ENCODE data around the gene NAA30.

NAA30 gene

DNA sequence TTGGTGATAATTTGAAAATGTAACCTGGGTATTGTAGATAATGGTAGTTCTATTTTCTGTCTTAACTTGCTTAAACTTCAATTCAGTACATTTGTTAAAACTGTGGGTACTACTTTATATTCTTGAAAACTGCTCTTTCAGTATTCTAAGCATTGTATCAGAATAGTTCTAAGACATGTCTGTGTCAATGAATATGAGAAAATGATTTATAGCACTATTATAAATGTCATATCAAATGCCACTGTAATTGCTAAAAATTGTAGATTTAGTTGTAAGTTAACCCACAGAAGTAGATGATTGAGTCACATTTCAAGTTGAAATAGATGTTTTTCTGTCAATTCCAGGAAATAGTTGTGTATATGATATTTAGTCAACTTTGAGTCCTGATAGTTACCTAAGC is 2.4 kb downstream of the NAA30 start:
- DNase-seq (ENCODE audit: low read depth in 2 of 2): no peak

DNA sequence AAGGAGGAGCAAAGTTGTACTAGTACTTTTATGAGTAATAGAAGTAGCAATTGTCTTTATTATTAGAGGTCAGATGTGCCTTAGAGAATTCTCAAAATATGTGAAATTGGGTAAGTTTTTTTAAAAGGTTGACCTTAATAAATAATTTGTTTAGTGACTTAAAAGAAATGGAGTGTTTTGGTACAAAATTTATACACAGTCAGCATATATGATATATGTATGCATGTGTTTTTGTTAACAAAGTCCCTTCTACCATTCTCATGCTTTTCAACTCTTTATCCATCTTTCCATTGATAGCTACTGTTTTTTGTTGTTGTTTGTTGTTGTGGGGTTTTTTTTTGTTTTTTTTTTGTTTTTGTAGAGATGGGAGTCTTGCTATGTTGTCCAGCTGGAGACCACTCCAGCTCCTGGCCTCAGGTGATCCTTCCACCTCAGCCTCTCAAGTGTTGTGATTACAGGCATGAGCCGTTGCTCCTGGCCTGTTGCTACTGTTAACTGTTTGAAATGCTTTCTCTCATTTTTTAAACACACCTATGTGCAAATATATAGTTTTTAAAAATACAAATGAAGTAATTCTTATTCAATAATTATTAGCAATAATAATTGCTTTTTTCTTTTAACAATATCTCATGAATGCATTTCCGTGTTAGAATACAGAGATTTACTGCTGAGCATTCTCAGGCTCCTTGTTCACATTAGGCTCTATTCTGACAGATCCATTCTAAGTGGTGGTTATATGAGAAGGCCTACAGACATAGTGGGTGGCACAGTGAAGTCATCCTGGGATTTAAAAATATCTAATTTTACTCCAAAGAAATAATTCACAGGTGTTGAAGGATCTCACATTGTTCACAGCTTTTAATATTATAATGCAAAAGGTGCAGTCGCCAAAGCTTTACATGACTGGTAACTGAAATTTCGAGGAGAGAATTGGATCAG is 10.4 kb downstream of the NAA30 start:
- DNase-seq (ENCODE audit: low read depth in 2 of 2): no peak

DNA sequence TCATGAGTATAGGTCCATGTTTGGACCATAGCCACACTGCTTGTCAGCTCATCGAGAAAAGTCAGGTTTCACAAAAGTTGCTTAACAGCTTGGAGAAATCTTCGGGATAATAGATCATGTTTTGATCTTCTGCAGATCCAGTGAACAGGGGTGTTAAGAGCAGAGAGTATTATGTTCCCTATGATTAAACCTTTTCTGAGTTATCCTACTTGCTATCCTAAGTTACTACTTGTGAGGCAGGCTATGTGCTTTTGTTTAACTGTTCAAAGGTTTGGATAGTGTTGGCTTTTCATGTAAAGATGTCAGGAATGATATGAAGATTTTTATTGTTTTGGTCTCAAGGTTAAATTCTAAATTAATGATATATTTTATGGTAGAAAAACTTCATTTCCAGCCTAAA is 11.1 kb downstream of the NAA30 start:
- no peak for DNase-seq (ENCODE audit: low read depth in 2 of 2)

DNA sequence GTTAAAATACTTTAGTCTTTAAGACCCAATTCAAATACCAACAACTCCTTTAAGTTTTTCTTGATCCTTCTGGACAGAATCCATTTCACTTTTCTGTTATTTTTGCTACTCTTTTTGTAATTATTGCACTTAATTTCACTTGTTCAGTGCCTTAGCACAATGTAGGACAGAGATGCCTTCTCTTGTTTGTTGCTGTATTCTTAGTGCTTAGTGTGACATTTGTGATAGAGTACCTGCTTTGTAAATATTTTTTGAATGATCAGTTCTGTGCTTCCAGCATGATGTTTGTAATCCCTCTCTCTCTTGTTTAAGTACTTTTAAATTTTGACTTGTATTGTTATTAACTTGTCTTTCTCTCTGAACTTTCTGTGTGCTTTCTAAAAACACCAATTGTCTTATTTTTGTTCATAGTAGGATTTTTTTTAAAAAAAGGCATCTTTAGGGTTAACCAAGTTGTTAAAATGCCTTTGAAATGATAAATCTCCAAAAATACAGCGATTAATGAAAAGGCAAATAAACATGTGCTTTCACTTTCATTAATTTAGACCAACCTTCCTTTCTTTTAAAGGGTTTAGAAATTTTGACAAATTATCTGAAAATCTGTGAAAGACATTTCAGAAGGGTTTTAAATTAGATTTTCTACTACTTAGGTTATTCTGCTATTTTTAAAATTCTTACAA is 11.9 kb downstream of the NAA30 start:
- DNase-seq (ENCODE audit: low read depth in 2 of 2): no peak

DNA sequence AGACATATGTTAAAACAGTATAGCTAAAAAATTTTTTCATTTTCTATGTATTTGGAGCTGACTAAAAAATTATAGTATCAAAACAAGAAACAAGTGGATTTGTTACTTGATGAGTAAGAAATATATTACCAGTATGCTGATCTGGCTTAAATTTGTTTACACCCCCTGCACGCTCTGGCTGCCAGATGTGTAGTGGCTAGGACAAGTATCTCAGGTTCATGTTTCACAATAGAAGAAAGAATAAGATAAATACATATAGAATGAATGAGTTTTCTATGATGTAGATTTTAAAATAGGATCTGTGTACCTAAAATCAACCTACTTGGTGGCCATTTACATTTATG is 13.1 kb downstream of the NAA30 start:
- no peak for DNase-seq (ENCODE audit: low read depth in 2 of 2)

DNA sequence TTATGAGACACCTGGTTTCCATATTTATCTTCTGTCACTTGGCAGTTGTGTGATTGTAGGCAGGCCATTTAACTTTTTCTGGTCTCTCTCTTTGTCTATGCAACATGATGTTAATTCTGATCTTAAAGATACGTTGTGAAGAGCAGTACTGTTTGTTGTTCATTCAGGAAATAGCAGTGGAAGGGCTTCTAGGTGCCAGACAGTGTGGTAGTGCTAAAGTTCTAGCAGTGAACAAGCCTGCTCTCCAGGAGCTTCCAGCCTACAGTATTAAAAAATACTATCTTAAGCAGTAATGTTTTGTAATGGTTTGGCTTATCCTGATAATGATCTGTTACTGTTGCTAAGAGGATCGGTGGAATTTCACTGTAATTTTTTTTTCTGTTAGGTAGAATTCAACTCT is 15.2 kb downstream of the NAA30 start:
- no peak for DNase-seq (ENCODE audit: low read depth in 2 of 2)

DNA sequence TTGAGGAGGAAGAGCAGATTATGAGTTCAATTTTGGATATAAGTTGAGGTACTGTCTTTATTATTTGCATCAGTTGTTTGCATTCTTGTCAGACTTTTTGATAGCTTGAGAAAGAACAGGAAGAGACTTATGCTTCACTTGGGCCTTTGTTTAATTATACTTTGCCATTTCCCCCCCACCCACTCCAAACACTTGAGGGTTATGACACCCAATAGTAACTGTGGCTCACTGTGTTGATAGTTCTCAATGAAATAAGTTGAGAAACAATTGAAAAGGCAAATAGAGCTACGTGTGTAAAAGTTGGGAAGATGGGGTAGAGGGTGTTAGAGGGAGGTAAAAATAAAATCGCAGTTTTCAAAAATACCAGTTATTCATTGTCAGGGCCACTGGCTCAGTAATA is 17.7 kb downstream of the NAA30 start:
- no peak for DNase-seq (ENCODE audit: low read depth in 2 of 2)

DNA sequence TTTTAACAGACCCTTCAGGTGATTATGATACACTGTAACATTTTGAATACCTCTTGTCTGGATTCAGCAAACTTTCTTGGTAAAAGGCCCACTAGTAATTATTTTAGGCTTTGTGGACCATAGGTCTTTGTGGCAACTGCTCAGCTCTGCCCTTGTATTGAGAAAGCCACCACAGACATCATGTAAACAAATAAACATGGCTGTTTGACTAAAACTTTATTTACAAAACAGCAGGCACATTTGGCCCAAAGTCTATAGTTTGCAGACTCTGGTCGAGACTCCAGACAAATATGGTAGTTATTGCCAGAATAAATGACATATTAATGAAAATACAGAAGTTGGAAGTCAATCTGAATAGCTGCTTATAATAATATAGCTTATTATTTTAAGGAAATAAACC is 18.2 kb downstream of the NAA30 start:
- no peak for DNase-seq (ENCODE audit: low read depth in 2 of 2)

DNA sequence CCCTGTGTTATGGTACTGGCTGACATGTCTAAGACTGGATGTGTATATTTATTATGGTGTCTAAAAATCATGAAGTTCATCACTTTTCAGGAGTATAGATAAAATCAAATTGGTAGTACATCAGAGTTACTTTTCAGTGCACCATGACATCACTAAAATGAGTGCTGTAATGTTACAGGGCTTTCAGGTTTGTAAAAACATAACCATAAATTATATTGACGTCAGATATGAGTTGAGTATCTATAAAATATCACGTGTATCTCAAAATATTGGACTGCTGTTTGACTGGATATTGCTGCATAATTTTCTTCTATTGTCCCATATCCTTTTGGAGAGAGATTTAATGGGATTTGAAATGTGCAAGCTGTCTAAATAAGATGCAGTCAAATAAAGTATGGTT is 22.0 kb downstream of the NAA30 start:
- DNase-seq (ENCODE audit: low read depth in 2 of 2): no peak

DNA sequence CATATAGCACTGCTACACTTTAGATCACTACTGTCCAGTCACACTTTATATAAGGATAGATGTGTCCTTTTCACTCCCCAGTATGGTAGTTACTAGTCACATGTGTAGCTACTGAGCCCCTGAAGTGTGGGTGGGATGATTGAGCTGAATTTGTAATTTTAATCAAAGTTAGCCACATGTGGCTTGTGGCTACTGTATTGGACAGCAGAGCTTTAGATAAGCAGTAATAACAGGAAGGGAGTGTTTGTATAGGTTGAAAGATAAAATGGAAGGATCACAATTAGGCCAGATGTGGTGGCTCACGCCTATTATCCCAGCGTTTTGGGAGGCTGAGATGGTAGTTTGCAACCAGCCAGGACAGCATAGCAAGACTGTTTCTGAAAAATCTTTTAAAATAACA is 23.5 kb downstream of the NAA30 start:
- no peak for DNase-seq (ENCODE audit: low read depth in 2 of 2)

DNA sequence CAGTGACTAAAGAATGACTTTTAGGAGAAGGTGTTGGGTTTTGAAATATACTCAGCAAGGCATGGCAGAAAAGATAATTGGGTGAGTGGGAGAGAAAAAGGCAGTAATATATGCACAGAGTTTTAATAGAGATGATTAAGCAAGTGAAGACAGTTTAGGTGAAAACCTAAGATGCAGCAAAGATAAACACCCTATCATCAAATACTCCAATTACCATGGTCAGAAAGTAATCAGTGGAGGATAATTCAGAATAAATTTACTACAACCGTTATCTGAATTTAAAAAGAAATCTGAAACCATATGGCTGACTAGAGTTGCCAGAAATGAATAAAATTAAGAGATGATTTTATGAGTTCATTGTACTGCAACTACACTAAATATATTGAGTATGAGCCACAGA is 26.8 kb downstream of the NAA30 start:
- DNase-seq (ENCODE audit: low read depth in 2 of 2): no peak

DNA sequence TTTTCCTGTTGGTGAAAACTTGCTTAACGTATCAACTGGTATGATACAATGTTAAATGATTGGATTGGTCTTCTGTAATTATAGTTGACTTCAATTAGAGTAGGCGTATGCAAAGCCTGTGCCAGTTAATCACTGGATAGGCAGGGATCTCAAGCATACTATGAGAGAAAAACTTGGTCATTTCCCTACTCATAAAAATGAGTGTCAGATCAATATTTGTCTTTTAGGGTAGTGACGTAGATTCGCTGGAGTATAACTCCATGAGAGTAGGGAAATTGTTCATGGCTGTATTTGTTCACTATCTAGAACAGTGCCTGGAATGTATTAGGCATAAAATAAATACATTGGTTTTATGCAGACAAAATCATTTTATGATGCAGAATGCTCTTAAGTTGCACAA is 28.6 kb downstream of the NAA30 start:
- DNase-seq (ENCODE audit: low read depth in 2 of 2): no peak

DNA sequence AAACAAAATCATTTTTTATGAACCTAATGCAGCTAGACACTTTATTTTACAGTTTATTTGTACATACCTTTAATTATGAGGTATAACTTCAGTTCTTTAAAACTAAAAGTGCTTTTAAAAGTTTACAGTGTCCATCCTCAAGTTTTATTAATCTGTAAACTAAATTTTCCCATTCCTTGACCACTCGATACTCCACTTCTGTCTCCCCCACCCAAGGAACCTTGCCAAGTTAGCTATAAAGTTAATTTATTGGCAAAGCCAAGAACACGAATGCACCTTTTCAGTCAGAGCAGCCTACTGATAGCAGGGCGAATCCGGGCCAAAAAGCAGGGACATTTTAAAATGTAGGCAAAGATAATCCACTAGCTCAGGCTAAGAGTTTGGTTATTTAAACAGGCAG is 29.6 kb downstream of the NAA30 start:
- no peak for DNase-seq (ENCODE audit: low read depth in 2 of 2)

DNA sequence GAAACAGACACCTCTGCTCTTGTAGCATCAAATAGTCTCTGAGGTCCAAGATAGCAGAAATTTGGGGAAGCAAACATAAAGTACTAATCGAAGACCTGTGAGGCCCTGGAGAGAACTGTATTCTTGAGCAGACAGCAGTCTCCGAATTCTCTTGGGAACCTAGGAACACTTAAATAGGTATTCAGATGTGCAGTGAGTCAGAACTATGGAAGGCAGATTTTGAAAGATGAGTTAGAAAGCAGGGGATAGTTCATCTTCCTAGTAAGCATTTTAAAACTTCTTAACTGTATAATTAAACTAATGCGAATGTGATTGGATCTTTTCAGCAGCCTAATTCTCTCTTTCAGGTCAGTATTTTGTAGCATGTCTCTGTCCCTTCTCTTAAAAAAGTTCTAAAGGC is 30.6 kb downstream of the NAA30 start:
- DNase-seq (ENCODE audit: low read depth in 2 of 2): no peak

DNA sequence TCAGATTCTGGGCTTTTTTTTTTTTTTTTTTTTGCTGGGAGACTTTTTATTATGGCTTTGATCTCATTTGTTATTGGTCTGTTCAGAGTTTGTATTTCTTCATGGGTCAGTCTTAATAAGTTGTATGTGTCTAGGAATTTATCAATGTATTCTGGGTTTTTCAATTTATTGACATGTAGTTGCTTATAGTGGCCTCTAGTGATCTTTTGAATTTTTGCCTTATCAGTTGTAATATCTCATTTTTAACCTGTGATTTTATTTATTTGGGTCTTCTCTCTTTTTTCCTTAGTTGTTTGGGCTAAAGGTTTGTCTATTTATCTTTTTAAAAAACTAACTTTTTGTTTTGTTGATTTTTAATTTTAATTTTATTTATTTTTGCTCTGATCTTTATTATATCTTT is 45.5 kb downstream of the NAA30 start:
- DNase-seq (ENCODE audit: low read depth in 2 of 2): no peak

DNA sequence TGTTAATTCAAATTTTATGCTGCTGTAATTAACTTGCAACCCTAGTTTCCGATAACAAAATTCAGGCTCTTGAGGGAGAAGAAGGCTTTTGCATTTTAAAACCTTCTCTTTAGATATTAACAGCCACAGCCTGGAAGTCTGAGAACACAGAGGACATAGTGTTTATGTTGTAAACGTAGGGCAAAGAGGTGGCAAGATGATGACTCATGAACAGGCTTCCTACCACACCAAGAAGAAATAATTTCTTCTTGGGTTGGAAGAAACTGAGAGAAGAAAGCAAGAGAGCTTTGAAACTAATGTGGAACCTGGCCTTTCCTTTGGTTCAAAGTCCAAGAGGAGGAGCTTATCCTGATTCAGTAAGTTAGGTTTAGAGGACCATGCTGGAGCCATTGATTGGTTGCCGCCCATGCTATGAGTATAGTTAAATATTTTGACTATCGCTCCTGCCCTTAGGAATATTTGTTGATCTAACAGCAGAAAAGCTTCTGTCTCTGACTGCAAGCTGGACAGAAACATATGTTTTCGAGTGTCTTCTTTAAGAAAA is 71.5 kb downstream of the NAA30 start:
- no peak for DNase-seq (ENCODE audit: low read depth in 2 of 2)

DNA sequence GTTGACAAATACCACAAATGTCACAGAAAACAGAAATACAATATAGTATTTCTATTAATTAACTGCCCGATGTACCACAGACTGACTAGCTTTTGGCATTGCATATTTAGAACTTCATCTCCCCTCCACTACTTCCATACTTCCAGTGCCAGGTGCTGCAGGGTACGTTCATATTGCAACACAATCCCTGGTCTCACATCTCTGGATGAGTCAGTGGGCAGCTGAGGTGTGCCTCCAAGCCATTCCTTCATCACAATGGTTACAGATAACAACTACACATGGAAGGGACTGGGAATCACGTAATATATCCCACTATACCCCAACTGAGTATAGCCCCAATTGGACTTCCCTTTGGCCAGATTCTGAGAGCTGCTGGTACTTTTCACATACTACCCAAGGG is 72.2 kb downstream of the NAA30 start:
- no peak for DNase-seq (ENCODE audit: low read depth in 2 of 2)

DNA sequence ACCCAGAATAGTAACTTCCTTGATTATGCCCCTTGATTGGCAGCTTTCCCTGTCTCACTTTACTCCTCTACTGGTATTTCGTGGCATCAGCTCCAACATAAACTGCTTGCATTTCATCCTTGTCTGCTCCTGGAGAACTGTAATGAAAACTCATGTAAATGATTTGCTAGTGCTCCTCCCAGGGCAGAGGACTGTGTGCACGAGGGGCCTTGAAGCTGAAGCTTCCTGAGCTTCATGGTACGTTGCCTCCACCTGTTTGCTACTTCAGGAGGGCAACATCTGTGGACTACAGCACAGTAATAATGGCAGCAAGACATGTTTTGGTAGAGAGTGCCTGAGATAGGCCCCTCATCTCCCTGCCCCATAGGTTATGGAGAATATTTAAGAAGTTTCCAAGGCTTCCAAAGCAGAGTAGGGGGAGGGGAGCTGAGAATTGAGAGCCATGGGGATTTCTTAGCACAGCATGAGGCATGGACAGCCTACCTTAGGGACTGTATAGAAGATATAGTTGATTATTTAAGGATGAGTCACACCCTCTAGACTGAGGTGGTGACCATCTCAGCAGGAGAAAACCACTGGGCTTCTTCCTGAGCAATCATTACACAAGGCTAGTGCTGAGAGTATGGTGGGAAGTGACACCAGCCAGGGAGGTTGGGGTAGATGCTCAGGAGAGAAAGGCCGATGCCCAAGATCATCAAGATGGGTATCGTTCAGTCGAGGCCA is 73.8 kb downstream of the NAA30 start:
- no peak for DNase-seq (ENCODE audit: low read depth in 2 of 2)

Measured in stimulated activated CD4-positive, alpha-beta T cell treated with anti-CD3 and anti-CD28 coated beads, Interleukin-1b, Interleukin-23, amount 100 ng/mL, for 4 hours (primary cell).